Vagina (tissue), 2 donors: ENCODE results near the gene SWAP70. TPM values are rescaled to one million over a fixed set of nuclear protein-coding genes. Genes with fewer than 3 reads are reported as not detected.

Experiments
- DNase-seq, 2 donors: peaks; one replicate each; pipeline ENCODE4 v3.0.0-alpha.2; 2017; ENCODE audit errors: extremely low spot score in 2 of 2
- H3K27ac ChIP-seq: fragments of 200-600 bp; sonication (generic); one replicate; pipeline ENCODE4 v1.5.1; 2019
- H3K27me3 ChIP-seq: fragments of 200-600 bp; sonication (generic); one replicate; pipeline ENCODE4 v1.5.1; 2019
- H3K36me3 ChIP-seq, 2 donors: fragments of 200-600 bp; sonication (generic); one replicate each; pipeline ENCODE4 v1.5.1; 2017 to 2019
- H3K4me1 ChIP-seq: fragments of 200-600 bp; sonication (generic); one replicate; pipeline ENCODE4 v1.5.1; 2019
- H3K4me3 ChIP-seq, 2 donors: fragments of 200-600 bp; sonication (generic); 1 replicate in 1 of 2; 2 replicates in 1 of 2; pipeline ENCODE4 v1.5.1; 2016 to 2019
- H3K9me3 ChIP-seq: fragments of 200-600 bp; sonication (generic); one replicate; pipeline ENCODE4 v1.5.1; 2019
- CTCF ChIP-seq, 3 experiments: fragments of 450-650 bp in 2 of 3; fragments of 200-600 bp in 1 of 3; sonication (generic) in 1 of 3; IDR thresholded peaks; one replicate each; pipeline ENCODE4 v1.5.1; 2017 to 2019; ENCODE audit warnings: antibody characterized with exemption in 3 of 3, mild to moderate bottlenecking in 2 of 3, moderate library complexity in 2 of 3
- POLR2A ChIP-seq, 2 donors: fragments of 450-650 bp; IDR thresholded peaks; one replicate each; pipeline ENCODE4 v1.6.1; 2017; ENCODE audit warnings: antibody characterized with exemption in 2 of 2, mild to moderate bottlenecking in 2 of 2, moderate library complexity in 2 of 2
- POLR2AphosphoS5 ChIP-seq, 2 donors: sonication (generic); formaldehyde crosslinking; IDR thresholded peaks; one replicate each; pipeline ENCODE4 v1.9.0; 2017; ENCODE audit warnings: antibody characterized with exemption in 2 of 2, mild to moderate bottlenecking in 2 of 2, low read depth in 1 of 2; ENCODE audit not compliant: insufficient read depth in 1 of 2
- intact Hi-C: fragments of 100-400 bp; cut with DNase I; formaldehyde crosslinking; loops from one replicate; pipeline ENCODE4 v1.15.1; 2023
- total RNA-seq: library from RNA; depleted of rRNA; stranded (reverse); fragments of >200 nt; gene quantifications from one replicate; pipeline ENCODE4 v1.2.3, GENCODE V29; 2016

Gene SWAP70
- total RNA-seq, 1 donor from 2014 or later: 32.2 TPM

DNA sequence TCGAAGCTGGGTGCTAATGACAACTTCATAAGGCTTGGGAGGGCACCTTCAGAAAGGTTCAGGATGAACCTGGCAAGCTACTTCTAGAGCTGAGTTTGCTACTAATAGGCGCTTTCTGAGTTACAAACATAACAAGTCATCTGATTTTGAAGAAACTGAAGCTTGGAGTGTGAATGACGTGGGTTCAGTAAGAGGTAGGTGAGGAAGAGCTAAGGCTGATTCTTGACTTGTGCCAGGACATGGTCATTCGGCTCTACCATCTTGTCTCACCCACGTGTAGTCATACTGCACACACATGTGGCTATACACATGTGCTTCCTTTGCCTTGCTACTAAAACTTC lies 56.4 kb downstream of the SWAP70 start:
- peaks cover 0 to 4% of the 10 kb centered on the region in 2 donors for H3K36me3 ChIP-seq
- intact Hi-C loops: no loop called here
- peak overlapping the region; percentile 2 for H3K27ac ChIP-seq
- no peak overlapping the region for H3K4me3 ChIP-seq
- no peaks in the 10 kb centered on the region for H3K9me3 ChIP-seq
- no peak for TF ChIP-seq CTCF (IDR thresholded peaks at IDR 0.05)
- TF ChIP-seq POLR2AphosphoS5 (IDR thresholded peaks at IDR 0.05; ENCODE audit: insufficient read depth in 1 of 2, low read depth in 1 of 2): no peak
- no peak for TF ChIP-seq POLR2A (IDR thresholded peaks at IDR 0.05)
- DNase-seq: no peak
- H3K27me3 ChIP-seq: no peaks in the 10 kb centered on the region
- peaks cover 31% of the 10 kb centered on the region for H3K4me1 ChIP-seq

- Histone ChIP-seq H3K9me3 (no peaks in the 10 kb centered on the region), H3K4me1 (peaks cover 24% of the 10 kb centered on the region), H3K4me3 (no peak overlapping the region), H3K36me3 (no peaks in the 10 kb centered on the region), H3K27ac (no peak overlapping the region), H3K27me3 (no peaks in the 10 kb centered on the region)
- no peak for DNase-seq
- TF ChIP-seq CTCF (IDR thresholded peaks at IDR 0.05): no peak
- intact Hi-C loops: no loop called here
Measured at GRCh38 chr11:9722023-9722422, 58.1 kb downstream of the SWAP70 start.

DNA sequence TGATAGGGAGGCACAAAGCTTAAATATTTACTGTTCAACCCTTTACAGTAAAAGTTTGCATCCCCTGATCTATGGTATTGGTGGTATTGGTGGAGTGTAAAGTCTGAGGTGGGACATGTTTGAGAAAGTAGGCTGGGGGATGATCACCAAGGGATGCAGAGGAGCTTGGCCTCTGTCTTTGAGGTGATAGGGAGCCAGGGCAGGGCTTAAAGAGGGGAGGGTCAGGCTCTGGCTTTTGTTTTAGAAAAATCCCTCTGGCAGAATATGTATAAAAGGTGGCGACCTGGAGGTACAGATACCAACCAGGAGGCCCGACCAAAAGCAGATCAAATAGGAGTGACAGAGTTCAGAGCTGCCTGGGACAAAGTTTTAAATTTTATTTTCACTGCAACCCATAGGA lies 59.0 kb downstream of the SWAP70 start:
- intact Hi-C loops: no loop called here
- no peaks in the 10 kb centered on the region for H3K27me3 ChIP-seq
- H3K9me3 ChIP-seq: no peaks in the 10 kb centered on the region
- no peak overlapping the region for H3K4me3 ChIP-seq
- no peak for TF ChIP-seq POLR2AphosphoS5 (IDR thresholded peaks at IDR 0.05; ENCODE audit: insufficient read depth in 1 of 2, low read depth in 1 of 2)
- TF ChIP-seq CTCF (IDR thresholded peaks at IDR 0.05): no peak
- no peak for TF ChIP-seq POLR2A (IDR thresholded peaks at IDR 0.05)
- peaks cover 17% of the 10 kb centered on the region for H3K4me1 ChIP-seq
- DNase-seq: no peak
- H3K27ac ChIP-seq: no peak overlapping the region
- H3K36me3 ChIP-seq: peaks cover 0 to 1% of the 10 kb centered on the region in 2 donors

DNA sequence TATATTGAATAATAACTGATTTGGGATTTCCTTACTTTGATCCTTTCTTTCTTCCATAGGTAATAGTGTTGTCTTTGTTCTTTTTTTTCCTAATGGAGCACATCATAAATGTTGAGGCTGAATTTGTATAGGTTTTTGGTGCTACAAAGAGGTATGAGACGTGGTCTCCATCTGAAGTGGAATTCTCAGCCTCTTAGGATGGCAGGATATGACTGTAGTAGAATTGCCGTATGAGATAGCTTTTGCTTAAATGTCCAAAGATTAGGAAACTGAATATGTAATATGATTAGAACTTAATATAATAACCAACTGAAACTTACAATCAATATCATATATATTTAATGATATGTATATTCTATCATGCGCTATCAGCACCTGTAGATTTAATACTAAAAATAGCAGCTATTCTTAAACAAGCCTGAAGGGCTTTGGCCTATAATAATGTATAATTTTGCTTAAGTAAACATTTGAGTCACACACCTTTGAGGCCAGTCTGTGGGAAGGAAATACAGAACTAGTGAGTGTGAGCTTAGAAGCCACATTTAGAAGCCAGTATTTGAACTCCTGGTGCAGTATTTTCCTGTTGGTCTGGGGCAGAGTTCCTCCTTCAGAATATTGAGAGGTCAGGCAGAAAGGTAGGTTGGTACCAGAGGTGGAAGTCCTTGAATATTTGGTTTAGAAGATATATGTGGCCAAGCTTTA lies 62.6 kb downstream of the SWAP70 start:
- peaks cover 0 to 23% of the 10 kb centered on the region in 2 donors for H3K36me3 ChIP-seq
- H3K9me3 ChIP-seq: no peaks in the 10 kb centered on the region
- DNase-seq: no peak
- no peak overlapping the region for H3K4me3 ChIP-seq
- no peaks in the 10 kb centered on the region for H3K27me3 ChIP-seq
- H3K4me1 ChIP-seq: no peaks in the 10 kb centered on the region
- no peak for TF ChIP-seq POLR2A (IDR thresholded peaks at IDR 0.05)
- TF ChIP-seq CTCF (IDR thresholded peaks at IDR 0.05): no peak
- no peak for TF ChIP-seq POLR2AphosphoS5 (IDR thresholded peaks at IDR 0.05; ENCODE audit: insufficient read depth in 1 of 2, low read depth in 1 of 2)
- no peak overlapping the region for H3K27ac ChIP-seq
- intact Hi-C loops: no loop called here

DNA sequence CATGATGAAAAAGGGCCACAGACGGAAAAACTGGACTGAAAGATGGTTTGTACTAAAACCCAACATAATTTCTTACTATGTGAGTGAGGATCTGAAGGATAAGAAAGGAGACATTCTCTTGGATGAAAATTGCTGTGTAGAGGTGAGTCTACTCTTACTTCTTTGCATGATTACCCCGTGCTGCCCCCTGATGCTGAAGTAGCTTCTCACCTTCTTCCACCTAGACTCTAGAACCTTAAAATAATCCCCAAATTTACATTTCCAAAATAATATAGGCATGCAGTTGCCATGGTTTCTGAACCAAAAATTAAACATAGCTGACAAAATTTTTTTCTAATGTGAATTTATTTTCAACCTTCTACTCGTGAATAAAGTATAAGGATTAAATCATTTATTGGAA lies 64.2 kb downstream of the SWAP70 start:
- TF ChIP-seq POLR2AphosphoS5 (IDR thresholded peaks at IDR 0.05; ENCODE audit: insufficient read depth in 1 of 2, low read depth in 1 of 2): no peak
- TF ChIP-seq POLR2A (IDR thresholded peaks at IDR 0.05): no peak
- no peak for TF ChIP-seq CTCF (IDR thresholded peaks at IDR 0.05)
- H3K9me3 ChIP-seq: no peaks in the 10 kb centered on the region
- intact Hi-C loops: no loop called here
- H3K4me3 ChIP-seq: no peak overlapping the region
- peaks cover 0 to 33% of the 10 kb centered on the region in 2 donors for H3K36me3 ChIP-seq
- no peaks in the 10 kb centered on the region for H3K27me3 ChIP-seq
- no peak for DNase-seq
- no peak overlapping the region for H3K27ac ChIP-seq
- no peaks in the 10 kb centered on the region for H3K4me1 ChIP-seq
